ENCODE results near the gene RPS21. TPM values are rescaled to one million over a fixed set of nuclear protein-coding genes. Genes with fewer than 3 reads are reported as not detected.

RPS21 gene
- total and polyA plus RNA-seq, 10 of the 15 experiments (the other 5 are each of a cell fraction or from before 2014, with no cell fraction given) = 1,474 to 4,987 (median 2,439) TPM

GRCh38 chr20:62388839-62389600 is 2.1 kb downstream of the RPS21 start:
- FAIRE-seq = no peak
- Histone ChIP-seq H3K79me2 (ENCODE audit: control insufficient read depth, insufficient read depth, low read length) (peaks cover 48% of the 10 kb centered on the region), H3K4me1 (ENCODE audit: control insufficient read depth, insufficient read depth, low read length) (peaks cover 4% of the 10 kb centered on the region), H3K27ac (ENCODE audit: control insufficient read depth, insufficient read depth) (no peak overlapping the region), H3K4me2 (ENCODE audit: control insufficient read depth, insufficient read depth) (peak overlapping the region; percentile 10; the same call in 1 of the 2 replicates), H3K36me3 (ENCODE audit: control insufficient read depth in 2 of 2, insufficient read depth in 2 of 2, low read length in 1 of 2) (peaks cover 9 to 13% of the 10 kb centered on the region in 2 experiments), H3K9ac (ENCODE audit: control insufficient read depth, insufficient read depth, low read length) (no peak overlapping the region), H4K20me1 (ENCODE audit: control insufficient read depth, insufficient read depth) (no peaks in the 10 kb centered on the region), H3K9me3 (replicated peaks; ENCODE audit: control insufficient read depth, insufficient read depth, low read length) (no peaks in the 10 kb centered on the region), H3K4me3 (0 out of 2 replicates have a peak overlapping the region, but pooled peaks have one; percentile 100), H2AFZ (ENCODE audit: control insufficient read depth, low read depth, low read length) (no peak overlapping the region), H3K27me3 (replicated peaks in 1 of 2; ENCODE audit: control insufficient read depth in 2 of 2, insufficient read depth in 2 of 2, low read length in 1 of 2) (no peaks in the 10 kb centered on the region)
- ChIA-PET SMC1A (ENCODE audit: uncharacterized antibody, unreplicated experiment) (no interaction called here), CTCF (interaction anchor here (0.8 kb wide), 1 partner anchor 21 kb away, joined by 3 read pairs; no protein-coding TSS in a partner anchor), POLR2A (no interaction called here), RAD21 (ENCODE audit: unreplicated experiment) (no interaction called here)
- 81% methylated on average over 11 of the region's 11 CpGs for WGBS (ENCODE audit: insufficient coverage, insufficient replicate concordance, low lambda C conversion rate, missing lambda C conversion rate)
- DNase-seq (ENCODE audit: low read depth, low spot score) = no peak
- no peak for ATAC-seq
- in situ Hi-C loops (cut with MboI) (loop anchor here (25.0 kb wide), 1 partner anchor 377 kb away; no protein-coding TSS in a partner anchor), intact Hi-C loops (cut with micrococcal nuclease; ENCODE audit: unreplicated experiment) (loop anchor here (10.0 kb wide), 4 partner anchors 204 to 374 kb away; partner anchors contain the start of genes LSM14B and MTG2)
- BruUV-seq (replicated peaks) = no TSS peak
- TF ChIP-seq SMAD1 (IDR thresholded peaks at IDR 0.05; ENCODE audit: low read depth, partially characterized antibody) = no peak
- TF ChIP-seq BRCA1 (IDR thresholded peaks at IDR 0.05; ENCODE audit: low read depth, low read length) = no peak
- no peak for TF ChIP-seq POLR2AphosphoS2 (IDR thresholded peaks at IDR 0.05; ENCODE audit: low read depth, low read length)
- TF ChIP-seq KDM1A (IDR thresholded peaks at IDR 0.05; ENCODE audit: borderline replicate concordance) = no peak
- no peak; the same call in 1 of the 2 replicates for TF ChIP-seq SMAD5 (IDR thresholded peaks at IDR 0.05; ENCODE audit: low read depth)
- TF ChIP-seq EZH2 (IDR thresholded peaks at IDR 0.05; ENCODE audit: borderline replicate concordance, control insufficient read depth, low read depth, low read length) = no peak
- no peak for TF ChIP-seq SMARCA5 (IDR thresholded peaks at IDR 0.05)
- no peak for TF ChIP-seq MEF2A (IDR thresholded peaks at IDR 0.05; ENCODE audit: insufficient read depth, low read depth, low read length)
- TF ChIP-seq JUNB (IDR thresholded peaks at IDR 0.05) = no peak
- no peak for TF ChIP-seq ZNF217 (IDR thresholded peaks at IDR 0.05)
- no peak for TF ChIP-seq ZSCAN29 (IDR thresholded peaks at IDR 0.05)
- TF ChIP-seq MTA3 (IDR thresholded peaks at IDR 0.05; ENCODE audit: borderline replicate concordance, low read length) = no peak; the same call in 1 of the 2 replicates
- TF ChIP-seq, protein P1, sequence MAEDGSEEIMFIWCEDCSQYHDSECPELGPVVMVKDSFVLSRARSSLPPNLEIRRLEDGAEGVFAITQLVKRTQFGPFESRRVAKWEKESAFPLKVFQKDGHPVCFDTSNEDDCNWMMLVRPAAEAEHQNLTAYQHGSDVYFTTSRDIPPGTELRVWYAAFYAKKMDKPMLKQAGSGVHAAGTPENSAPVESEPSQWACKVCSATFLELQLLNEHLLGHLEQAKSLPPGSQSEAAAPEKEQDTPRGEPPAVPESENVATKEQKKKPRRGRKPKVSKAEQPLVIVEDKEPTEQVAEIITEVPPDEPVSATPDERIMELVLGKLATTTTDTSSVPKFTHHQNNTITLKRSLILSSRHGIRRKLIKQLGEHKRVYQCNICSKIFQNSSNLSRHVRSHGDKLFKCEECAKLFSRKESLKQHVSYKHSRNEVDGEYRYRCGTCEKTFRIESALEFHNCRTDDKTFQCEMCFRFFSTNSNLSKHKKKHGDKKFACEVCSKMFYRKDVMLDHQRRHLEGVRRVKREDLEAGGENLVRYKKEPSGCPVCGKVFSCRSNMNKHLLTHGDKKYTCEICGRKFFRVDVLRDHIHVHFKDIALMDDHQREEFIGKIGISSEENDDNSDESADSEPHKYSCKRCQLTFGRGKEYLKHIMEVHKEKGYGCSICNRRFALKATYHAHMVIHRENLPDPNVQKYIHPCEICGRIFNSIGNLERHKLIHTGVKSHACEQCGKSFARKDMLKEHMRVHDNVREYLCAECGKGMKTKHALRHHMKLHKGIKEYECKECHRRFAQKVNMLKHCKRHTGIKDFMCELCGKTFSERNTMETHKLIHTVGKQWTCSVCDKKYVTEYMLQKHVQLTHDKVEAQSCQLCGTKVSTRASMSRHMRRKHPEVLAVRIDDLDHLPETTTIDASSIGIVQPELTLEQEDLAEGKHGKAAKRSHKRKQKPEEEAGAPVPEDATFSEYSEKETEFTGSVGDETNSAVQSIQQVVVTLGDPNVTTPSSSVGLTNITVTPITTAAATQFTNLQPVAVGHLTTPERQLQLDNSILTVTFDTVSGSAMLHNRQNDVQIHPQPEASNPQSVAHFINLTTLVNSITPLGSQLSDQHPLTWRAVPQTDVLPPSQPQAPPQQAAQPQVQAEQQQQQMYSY (CRISPR knock-in tag; IDR thresholded peaks at IDR 0.05) = no peak
- TF ChIP-seq POLR2A (IDR thresholded peaks at IDR 0.05; ENCODE audit: low read depth, low read length) = peak; percentile 77
- TF ChIP-seq, protein P2, sequence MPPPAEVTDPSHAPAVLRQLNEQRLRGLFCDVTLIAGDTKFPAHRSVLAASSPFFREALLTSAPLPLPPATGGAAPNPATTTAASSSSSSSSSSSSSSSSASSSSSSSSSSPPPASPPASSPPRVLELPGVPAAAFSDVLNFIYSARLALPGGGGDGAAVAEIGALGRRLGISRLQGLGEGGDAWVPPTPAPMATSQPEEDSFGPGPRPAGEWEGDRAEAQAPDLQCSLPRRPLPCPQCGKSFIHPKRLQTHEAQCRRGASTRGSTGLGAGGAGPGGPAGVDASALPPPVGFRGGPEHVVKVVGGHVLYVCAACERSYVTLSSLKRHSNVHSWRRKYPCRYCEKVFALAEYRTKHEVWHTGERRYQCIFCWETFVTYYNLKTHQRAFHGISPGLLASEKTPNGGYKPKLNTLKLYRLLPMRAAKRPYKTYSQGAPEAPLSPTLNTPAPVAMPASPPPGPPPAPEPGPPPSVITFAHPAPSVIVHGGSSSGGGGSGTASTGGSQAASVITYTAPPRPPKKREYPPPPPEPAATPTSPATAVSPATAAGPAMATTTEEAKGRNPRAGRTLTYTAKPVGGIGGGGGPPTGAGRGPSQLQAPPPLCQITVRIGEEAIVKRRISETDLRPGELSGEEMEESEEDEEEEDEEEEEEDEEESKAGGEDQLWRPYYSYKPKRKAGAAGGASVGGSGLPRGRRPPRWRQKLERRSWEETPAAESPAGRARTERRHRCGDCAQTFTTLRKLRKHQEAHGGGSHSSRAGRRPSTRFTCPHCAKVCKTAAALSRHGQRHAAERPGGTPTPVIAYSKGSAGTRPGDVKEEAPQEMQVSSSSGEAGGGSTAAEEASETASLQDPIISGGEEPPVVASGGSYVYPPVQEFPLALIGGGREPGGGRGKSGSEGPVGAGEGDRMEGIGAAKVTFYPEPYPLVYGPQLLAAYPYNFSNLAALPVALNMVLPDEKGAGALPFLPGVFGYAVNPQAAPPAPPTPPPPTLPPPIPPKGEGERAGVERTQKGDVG (CRISPR knock-in tag; IDR thresholded peaks at IDR 0.05) = no peak
- TF ChIP-seq RAD21 (IDR thresholded peaks at IDR 0.05; ENCODE audit: insufficient read depth, low read depth, low read length) = no peak
- TF ChIP-seq PAX8 (IDR thresholded peaks at IDR 0.05) = no peak
- 0 out of 2 replicates have a peak, but pooled peaks have one; percentile 6 for TF ChIP-seq CREB1 (IDR thresholded peaks at IDR 0.05; ENCODE audit: low read depth)
- TF ChIP-seq MEF2B (IDR thresholded peaks at IDR 0.05; ENCODE audit: partially characterized antibody, poor library complexity, severe bottlenecking) = no peak
